GM21360 (cell line): ENCODE data around the gene DCP1B.

Source experiments
- ATAC-seq: cut with Tn5 transposase; IDR thresholded peaks from one replicate; pipeline ENCODE4 v1.9.1; 2021; ENCODE audit warnings: mild to moderate bottlenecking, moderate library complexity; ENCODE audit not compliant: unreplicated experiment

DCP1B gene

GRCh38 chr12:1920971-1921370 lies 83.3 kb downstream of the DCP1B start:
- ATAC-seq, result no peak

- no peak for ATAC-seq
Observed at GRCh38 chr12:1920436-1920835, 83.8 kb downstream of the DCP1B start.

- no peak for ATAC-seq
Observed at GRCh38 chr12:1919763-1920162, 84.5 kb downstream of the DCP1B start.

- ATAC-seq, result no peak
Observed at GRCh38 chr12:1919284-1919683, 85.0 kb downstream of the DCP1B start.

- ATAC-seq, result no peak
Observed at GRCh38 chr12:1918884-1919236, 85.4 kb downstream of the DCP1B start.

- ATAC-seq, result no peak
Observed at GRCh38 chr12:1918081-1918883, 86.0 kb downstream of the DCP1B start, which contains the start of gene CACNA2D4. TSS of gene CACNA2D4 (minus strand) at chr12:1918652. CDS start at chr12:1918473, 179 bp downstream.

GRCh38 chr12:1917172-1918070 lies 86.8 kb downstream of the DCP1B start:
- ATAC-seq, result no peak

GRCh38 chr12:1916371-1917171 lies 87.7 kb downstream of the DCP1B start:
- ATAC-seq, result no peak

- no peak for ATAC-seq
Observed at GRCh38 chr12:1915082-1915968, 88.9 kb downstream of the DCP1B start.

- ATAC-seq, result no peak
Observed at GRCh38 chr12:1914114-1914911, 89.9 kb downstream of the DCP1B start.

- no peak for ATAC-seq
Observed at GRCh38 chr12:1913377-1914113, 90.7 kb downstream of the DCP1B start.

GRCh38 chr12:1912580-1913376 lies 91.5 kb downstream of the DCP1B start:
- no peak for ATAC-seq

GRCh38 chr12:1911598-1912575 lies 92.4 kb downstream of the DCP1B start:
- ATAC-seq, result no peak

- ATAC-seq, result no peak
Observed at GRCh38 chr12:1910468-1910867, 93.8 kb downstream of the DCP1B start.

- ATAC-seq, result no peak
Observed at GRCh38 chr12:1908758-1909157, 95.5 kb downstream of the DCP1B start.
